DMS79 (cell line): ENCODE results near the gene ZSWIM1.
"Not testable (repeated sequence)": the region's sequence is repeated elsewhere in the genome, so short reads cannot be mapped to it uniquely, and the experiment has no call there.

Experiments used
- DNase-seq: peaks from one replicate; lab custom pipeline; 2025; lab: John Stamatoyannopoulos, UW

Gene ZSWIM1

GRCh38 chr20:45857114-45857881, 23.7 kb upstream of the ZSWIM1 start, which contains the start of the genes ACOT8 and ZSWIM3:
ACOT8 (minus strand) TSS chr20:45857392; CDS start chr20:45857315, 77 bp downstream.
ZSWIM3 (plus strand) TSS chr20:45857614; CDS start chr20:45857826, 212 bp downstream.
- DNase-seq = peak; percentile 91

DNA sequence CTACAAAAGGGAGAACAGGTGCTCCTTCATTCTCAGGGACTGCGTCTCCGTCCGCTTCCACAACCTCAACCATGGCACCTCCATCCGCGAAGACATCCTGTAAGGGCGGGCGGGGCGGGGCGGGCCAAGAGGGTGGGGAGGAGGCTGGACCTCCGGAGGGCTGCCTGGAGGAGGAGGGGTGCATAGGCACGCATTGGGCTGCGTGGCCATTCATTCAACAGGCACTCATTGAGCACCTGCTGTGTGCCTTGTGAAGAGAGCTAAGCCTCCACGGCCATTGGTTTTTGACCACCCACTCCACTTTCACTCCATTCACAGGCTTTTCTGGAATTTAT, 23.2 kb upstream of the ZSWIM1 start:
- DNase-seq = peak; percentile 22

- no peak for DNase-seq
Measured at GRCh38 chr20:45859916-45860315, 21.1 kb upstream of the ZSWIM1 start.

DNA sequence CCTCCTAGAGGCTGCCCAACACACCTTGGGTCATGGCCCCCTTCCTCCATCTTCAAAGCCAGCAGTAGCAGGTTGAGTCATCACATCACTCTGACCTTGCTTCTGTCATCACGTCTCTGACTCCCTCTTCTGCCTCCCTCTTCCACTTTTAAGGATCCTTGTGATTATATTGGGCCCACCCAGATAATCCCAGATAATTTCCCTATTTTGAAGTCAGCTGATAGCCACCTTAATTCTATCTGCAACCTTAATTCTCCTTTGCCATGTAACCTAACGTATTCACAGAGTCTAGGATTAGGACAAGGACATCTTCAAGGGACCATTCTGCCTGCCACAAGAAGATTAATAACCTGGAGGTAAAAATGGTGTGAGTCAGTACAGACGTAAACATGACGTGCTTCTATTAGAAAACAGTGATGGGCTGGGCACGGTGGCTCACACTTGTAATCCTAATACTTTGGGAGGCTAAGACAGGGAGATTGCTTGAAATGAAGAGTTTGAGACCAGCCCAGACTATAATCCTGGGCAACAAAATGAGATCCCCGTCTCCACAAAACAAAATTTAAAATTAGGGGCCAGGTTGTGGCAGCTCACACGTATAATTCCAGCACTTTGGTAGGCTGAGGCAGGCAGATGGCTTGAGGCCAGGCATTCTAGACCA, 20.3 kb upstream of the ZSWIM1 start:
- DNase-seq = no peak

- DNase-seq = no peak
Measured at GRCh38 chr20:45861221-45862075, 19.6 kb upstream of the ZSWIM1 start.

GRCh38 chr20:45863543-45864470, 17.2 kb upstream of the ZSWIM1 start:
- DNase-seq = no peak

DNA sequence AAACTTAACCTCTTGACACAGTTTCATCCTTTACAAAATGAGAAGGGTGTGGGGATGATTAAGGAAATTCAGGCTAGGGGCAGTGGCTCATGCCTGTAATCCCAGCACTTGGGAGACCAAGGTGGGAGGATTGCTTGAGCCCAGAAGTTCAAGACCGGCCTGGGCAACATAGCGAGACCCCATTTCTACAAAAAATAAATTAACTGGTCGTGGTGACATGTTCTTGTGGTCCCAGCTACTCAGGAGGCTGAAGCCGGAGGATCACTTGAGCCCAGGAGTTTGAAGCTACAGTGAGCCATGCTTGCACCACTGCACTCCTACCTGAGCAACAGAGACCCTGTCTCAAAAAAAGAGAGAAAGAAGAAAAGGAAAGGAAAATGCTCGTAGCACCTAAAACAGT, 14.6 kb upstream of the ZSWIM1 start:
- DNase-seq = no peak

- DNase-seq = no peak
Measured at GRCh38 chr20:45867136-45867818, 13.8 kb upstream of the ZSWIM1 start.

DNA sequence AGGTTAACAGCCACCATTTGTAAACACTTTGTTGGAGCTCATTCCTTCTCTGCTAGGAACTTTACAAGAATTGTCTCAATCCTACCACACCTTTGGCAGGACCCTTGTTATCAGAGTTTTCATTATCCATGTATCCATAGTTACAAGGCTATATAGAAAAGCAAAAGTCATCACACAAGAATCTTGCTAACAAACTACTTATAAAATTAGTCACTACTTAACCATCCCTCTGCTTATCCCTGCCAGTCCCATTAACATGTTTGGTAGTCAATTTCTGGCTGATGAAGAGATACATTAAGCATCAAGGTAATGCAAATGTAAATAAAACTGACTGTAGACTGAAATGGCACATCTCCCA, 13.2 kb upstream of the ZSWIM1 start:
- DNase-seq = no peak

GRCh38 chr20:45872626-45873025, 8.4 kb upstream of the ZSWIM1 start:
- no peak for DNase-seq

DNA sequence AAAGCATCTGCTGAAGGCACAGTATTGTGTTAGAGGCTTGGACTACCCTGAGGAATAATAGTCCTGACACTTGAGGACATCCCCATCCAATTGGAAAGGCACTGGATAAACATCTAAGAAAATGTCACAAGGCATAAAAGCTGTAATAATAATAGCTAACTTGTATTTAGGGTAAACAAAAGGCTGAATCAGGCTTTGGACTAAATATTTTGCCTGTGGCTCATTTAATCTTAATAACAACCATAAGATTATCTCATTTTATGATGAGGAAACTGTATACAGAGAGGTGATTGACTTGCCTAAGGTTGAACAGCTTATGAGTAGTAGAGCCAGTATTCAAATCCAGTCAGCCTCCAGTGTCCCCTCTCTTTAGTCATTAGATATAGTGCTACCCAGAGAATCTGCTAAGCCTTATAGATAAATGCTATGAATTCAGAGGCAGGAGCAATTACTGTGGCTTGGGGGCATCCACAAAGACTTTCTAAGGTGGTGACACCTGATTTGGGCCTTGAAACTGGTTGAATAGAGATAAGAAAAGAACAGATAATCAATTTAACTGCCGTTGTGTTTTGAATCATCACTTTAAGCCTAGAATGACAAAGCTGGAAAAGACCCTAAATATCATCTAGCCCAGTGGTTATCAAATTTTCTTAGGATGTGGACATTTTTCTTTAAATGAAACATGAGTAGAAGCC, 7.5 kb upstream of the ZSWIM1 start:
- DNase-seq = no peak

DNA sequence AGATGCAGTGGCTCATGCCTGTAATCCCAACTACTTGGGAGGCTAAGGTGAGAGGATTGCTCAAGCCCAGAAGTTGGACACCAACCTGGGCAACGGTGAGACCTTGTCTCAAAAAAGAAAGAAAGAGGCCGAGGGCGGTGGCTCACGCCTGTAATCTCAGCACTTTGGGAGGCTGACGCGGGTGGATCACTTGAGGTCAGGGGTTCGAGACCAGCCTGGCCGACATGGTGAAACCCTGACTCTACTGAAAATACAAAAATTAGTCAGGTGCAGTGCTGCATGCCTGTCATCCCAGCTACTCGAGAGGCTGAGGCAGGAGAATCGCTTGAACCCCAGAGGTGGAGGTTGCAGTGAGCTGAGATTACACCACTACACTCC, 6.9 kb upstream of the ZSWIM1 start:
- not testable (repeated sequence) for DNase-seq

DNA sequence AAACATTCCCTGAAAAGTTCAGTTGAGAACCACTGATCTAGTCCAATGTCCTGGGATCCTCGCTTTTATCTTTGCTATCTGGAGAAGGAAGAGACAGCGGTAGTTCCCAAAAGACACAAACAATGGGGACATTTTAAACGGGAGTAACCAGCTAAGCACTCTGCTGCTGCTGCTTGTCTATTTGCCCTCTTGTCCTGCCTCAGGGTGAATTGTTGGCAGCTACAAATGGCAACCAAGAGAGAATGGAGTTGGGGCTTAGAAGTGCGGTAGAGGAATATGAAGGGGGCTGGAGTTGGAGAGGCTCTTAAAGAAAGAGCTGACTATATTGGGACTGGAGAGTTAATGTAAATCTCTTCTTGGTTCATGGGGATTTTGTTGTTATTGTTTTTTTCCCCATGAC, 6.5 kb upstream of the ZSWIM1 start:
- no peak for DNase-seq

- DNase-seq = no peak
Measured at GRCh38 chr20:45878076-45878761, 2.8 kb upstream of the ZSWIM1 start.

- DNase-seq = no peak
Measured at GRCh38 chr20:45882469-45883099, 1.6 kb downstream of the ZSWIM1 start.

DNA sequence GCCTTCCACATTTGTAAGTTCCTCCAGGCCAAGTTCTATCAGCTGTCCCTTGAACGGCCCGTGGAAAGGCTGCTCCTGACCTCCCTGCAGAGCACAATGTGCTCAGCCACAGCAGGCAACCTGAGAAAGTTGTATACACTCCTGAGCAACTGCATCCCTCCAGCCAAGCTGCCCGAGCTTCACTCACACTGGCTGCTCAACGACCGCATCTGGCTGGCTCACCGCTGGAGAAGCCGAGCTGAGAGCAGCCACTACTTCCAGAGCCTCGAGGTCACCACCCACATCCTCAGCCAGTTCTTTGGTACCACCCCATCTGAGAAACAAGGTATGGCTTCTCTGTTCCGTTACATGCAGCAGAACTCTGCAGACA, 2.1 kb downstream of the ZSWIM1 start:
- no peak for DNase-seq

DNA sequence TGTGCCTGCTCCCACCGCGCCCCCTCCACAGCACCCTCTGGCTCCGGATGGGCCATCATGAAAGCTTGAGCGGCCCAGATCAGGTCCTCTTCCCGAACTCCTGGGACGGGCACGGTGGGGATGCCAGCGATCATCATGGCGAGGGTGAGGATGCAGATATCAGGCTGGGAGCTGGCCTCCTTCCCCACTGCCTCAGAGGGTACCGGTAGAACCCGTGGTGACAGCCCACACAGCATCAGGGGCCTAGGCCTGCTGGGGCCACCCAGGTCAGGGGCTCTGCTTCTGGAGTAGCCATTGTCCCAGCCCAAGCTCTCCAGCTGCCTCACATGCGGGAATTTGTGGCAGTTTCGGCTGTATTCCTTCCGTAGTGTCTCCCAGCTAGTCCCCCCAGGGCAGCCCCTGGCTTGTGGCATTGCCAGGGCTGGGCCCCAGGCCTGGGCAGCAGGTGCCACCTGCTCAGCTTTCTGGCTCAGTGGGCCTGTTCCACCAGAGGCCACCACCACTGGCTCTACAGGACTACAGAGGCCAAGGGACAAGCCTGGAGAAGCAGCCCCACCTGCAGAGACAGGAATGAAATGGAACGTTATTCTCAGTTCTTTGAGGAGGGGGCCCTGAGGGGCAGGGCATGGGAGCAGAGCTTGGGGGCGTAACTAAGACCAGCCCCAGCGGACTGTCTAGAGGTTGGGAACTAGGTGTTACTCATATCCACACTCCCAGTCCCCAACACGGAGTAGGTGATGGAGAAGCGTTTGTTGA, 5.7 kb downstream of the ZSWIM1 start:
- no peak for DNase-seq

DNA sequence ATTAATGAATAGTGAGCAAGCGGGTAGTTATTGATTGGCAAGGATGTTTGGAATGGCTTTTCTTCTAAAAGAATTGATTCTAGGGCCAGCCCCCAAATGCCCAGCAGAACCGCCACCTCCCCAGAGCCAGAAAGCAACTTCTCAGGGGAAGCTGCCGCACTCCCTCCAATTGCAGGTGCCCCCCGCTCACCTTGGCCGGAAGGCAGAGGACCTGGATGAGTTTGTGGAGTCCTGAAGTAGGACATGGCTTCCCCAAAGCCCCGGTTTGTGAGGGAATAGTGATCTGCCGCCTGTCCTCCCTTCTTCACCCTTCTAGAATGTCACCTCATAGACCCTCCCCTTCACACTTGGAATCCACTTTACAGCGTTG, 6.3 kb downstream of the ZSWIM1 start, which contains the start of gene SPATA25:
Gene SPATA25, minus strand, starts transcription at position 277 of the 370 bp plus-strand sequence. Its CDS starts 32 bp downstream, at position 245.
- no peak for DNase-seq

DNA sequence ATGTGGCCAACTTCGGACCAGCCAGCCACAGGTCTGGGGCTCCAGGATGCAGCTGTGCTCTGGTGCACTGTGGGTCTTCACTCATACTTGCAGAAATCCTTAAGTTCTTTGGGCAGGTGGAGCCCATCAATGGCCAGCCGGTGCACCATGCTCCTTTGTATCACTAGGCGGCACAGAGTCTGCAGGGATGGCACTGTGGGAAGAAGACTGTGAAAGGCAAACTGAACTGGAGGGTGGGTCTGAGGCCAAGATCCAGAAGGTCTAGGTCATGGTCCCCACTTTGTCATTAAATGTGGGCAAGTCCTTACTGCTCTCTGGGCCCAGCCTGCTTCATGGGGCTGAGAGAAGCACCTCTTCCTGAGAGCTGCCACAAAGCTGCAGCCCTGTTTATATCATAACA, 7.7 kb downstream of the ZSWIM1 start:
- DNase-seq = no peak
